Gastroesophageal sphincter (tissue), 4 donors: ENCODE results near the gene MOCS3. TPM values are rescaled to one million over a fixed set of nuclear protein-coding genes. Genes with fewer than 3 reads are reported as not detected.
"Not testable (repeated sequence)": the region's sequence is repeated elsewhere in the genome, so short reads cannot be mapped to it uniquely, and the experiment has no call there.

Experiments used
- ATAC-seq: fragments of 150-250 bp; one replicate; pipeline ENCODE4 v1.9.1; 2016; ENCODE audit warnings: mild to moderate bottlenecking, moderate library complexity
- H3K27ac ChIP-seq, 4 donors: fragments of 200-600 bp; sonication (generic) in 3 of 4; 1 replicate in 3 of 4; 2 replicates in 1 of 4; pipeline ENCODE4 v1.5.1; 2016 to 2019
- H3K27me3 ChIP-seq: fragments of 200-600 bp; sonication (generic); one replicate; pipeline ENCODE4 v1.5.1; 2019
- H3K36me3 ChIP-seq, 2 donors: fragments of 200-600 bp; sonication (generic); one replicate each; pipeline ENCODE4 v1.5.1; 2019; ENCODE audit warnings: control low read depth in 1 of 2
- H3K4me1 ChIP-seq, 3 donors: fragments of 200-600 bp; sonication (generic); 1 replicate in 2 of 3; 2 replicates in 1 of 3; pipeline ENCODE4 v1.5.1; 2016 to 2019; ENCODE audit warnings: control low read depth in 2 of 3
- H3K4me3 ChIP-seq, 2 donors: fragments of 200-600 bp; sonication (generic); one replicate each; pipeline ENCODE4 v1.5.1; 2019; ENCODE audit warnings: mild to moderate bottlenecking in 1 of 2, moderate library complexity in 1 of 2
- H3K9me3 ChIP-seq, 3 donors: fragments of 200-600 bp; sonication (generic); one replicate each; pipeline ENCODE4 v1.5.1; 2017 to 2019; ENCODE audit warnings: control low read depth in 2 of 3
- CTCF ChIP-seq, 4 experiments: fragments of 200-600 bp in 2 of 4; fragments of 450-650 bp in 2 of 4; sonication (generic) in 1 of 4; IDR thresholded peaks; one replicate each; pipeline ENCODE4 v1.5.1; 2017 to 2019; ENCODE audit warnings: antibody characterized with exemption in 4 of 4, mild to moderate bottlenecking in 2 of 4, moderate library complexity in 2 of 4
- EP300 ChIP-seq: sonication (generic); formaldehyde crosslinking; IDR thresholded peaks from one replicate; pipeline ENCODE4 v1.6.1; 2017; ENCODE audit warnings: antibody characterized with exemption, mild to moderate bottlenecking
- POLR2A ChIP-seq, 2 donors: fragments of 450-650 bp; IDR thresholded peaks; one replicate each; pipeline ENCODE4 v1.6.1; 2017; ENCODE audit warnings: antibody characterized with exemption in 2 of 2, mild to moderate bottlenecking in 2 of 2, moderate library complexity in 1 of 2
- POLR2AphosphoS5 ChIP-seq: sonication (generic); formaldehyde crosslinking; IDR thresholded peaks from one replicate; pipeline ENCODE4 v1.6.1; 2017; ENCODE audit warnings: antibody characterized with exemption
- WGBS, 2 donors: methylation state at CpG; one replicate each; pipeline ENCODE4 v1.1.5; 2018; ENCODE audit warnings: low coverage in 1 of 2; 5-methylcytosine and 5-hydroxymethylcytosine counted together
- total RNA-seq, 4 donors: library from RNA; depleted of rRNA; stranded (reverse); fragments of >200 nt; gene quantifications; one replicate each; pipeline ENCODE4 v1.1.0, GENCODE V29; 2016

Gene MOCS3
- total RNA-seq, 4 donors from 2014 or later, result 4.2 to 6.1 (median 5.4) TPM

- TF ChIP-seq POLR2AphosphoS5 (no peak), POLR2A (IDR thresholded peaks at IDR 0.05) (no peak), CTCF (IDR thresholded peaks at IDR 0.05) (no peak), EP300 (no peak)
- H3K4me1 ChIP-seq, result peaks cover 0 to 1% (median 0%) of the 10 kb centered on the region in 3 donors
- no peaks in the 10 kb centered on the region for H3K36me3 ChIP-seq
- no peaks in the 10 kb centered on the region for H3K9me3 ChIP-seq
- 94 to 96% methylated on average over 5 to 6 of the region's 10 CpGs for WGBS, 2 donors
- no peak overlapping the region for H3K4me3 ChIP-seq
- H3K27me3 ChIP-seq, result peaks cover 53% of the 10 kb centered on the region
- ATAC-seq, result no peak
- no peak overlapping the region for H3K27ac ChIP-seq
Measured at GRCh38 chr20:50975701-50976330, 17.2 kb downstream of the MOCS3 start.

GRCh38 chr20:50977066-50978021, 18.7 kb downstream of the MOCS3 start:
- no peak for ATAC-seq
- no peak overlapping the region for H3K27ac ChIP-seq
- H3K4me1 ChIP-seq, result peaks cover 0 to 8% (median 0%) of the 10 kb centered on the region in 3 donors
- no peak overlapping the region for H3K4me3 ChIP-seq
- peaks cover 67% of the 10 kb centered on the region for H3K27me3 ChIP-seq
- H3K36me3 ChIP-seq, result no peaks in the 10 kb centered on the region
- no peak for TF ChIP-seq POLR2AphosphoS5
- no peak for TF ChIP-seq POLR2A (IDR thresholded peaks at IDR 0.05)
- no peak for TF ChIP-seq CTCF (IDR thresholded peaks at IDR 0.05)
- no peak for TF ChIP-seq EP300
- no peaks in the 10 kb centered on the region for H3K9me3 ChIP-seq
- WGBS, 2 donors, result 33 to 52% methylated on average over 6 to 19 of the region's 20 CpGs

DNA sequence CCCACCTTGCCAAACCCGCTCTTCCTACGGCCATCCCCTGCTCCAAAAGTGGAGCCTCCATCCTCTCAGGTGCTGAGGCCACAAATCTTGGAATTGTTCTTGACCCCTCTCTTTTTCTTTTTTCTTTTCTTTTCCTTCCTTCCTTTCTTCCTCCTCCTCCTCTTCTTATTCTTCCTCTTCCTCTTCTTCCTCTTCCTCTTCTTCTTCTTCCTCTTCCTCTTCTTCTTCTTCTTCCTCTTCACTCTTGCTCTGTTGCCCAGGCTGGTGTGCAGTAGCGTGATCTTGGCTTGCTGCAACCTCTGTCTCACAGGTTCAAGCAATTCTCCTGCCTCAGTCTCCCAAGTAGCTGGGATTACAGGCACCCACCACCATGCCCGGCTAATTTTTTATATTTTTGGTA, 19.9 kb downstream of the MOCS3 start:
- H3K4me1 ChIP-seq, H3K36me3 ChIP-seq, H3K4me3 ChIP-seq, H3K9me3 ChIP-seq, ATAC-seq, H3K27ac ChIP-seq: not testable (repeated sequence)
- H3K27me3 ChIP-seq, result peaks cover 75% of the 10 kb centered on the region
- WGBS, 2 donors, result 84 to 100% methylated on average over 2 to 4 of the region's 4 CpGs

DNA sequence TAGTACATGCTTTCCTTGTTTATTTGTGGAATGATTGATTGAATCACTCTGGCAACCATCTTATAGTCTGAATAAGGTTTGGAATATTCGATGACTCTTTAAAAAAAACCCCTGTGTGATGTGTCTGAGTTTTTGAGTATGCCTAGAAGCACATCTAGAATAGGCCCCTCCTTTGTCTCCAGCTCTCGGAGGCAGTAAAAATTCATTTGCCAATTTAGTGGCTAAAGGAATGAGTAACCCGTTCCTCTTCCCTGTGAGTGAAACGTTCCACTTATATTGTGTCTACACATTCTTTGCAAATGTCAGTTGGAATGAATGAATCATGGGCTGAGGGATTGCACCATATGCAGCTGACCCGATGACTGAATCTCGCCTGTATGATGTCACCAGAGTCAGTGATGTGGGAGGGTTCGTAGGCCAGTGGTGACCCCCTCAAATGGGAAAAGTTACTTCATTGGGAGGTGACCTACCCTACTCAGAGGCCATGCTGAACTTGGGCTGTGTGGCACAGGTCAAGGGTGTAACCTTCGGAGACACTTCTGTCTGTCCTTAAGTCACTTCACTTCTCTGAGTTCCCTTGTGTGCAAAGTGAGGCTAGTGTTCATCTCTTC, 21.6 kb downstream of the MOCS3 start:
- 5 to 41% methylated on average over 4 to 5 of the region's 8 CpGs for WGBS, 2 donors
- no peaks in the 10 kb centered on the region for H3K36me3 ChIP-seq
- H3K9me3 ChIP-seq, result no peaks in the 10 kb centered on the region
- H3K4me3 ChIP-seq, result no peak overlapping the region
- H3K27me3 ChIP-seq, result peaks cover 92% of the 10 kb centered on the region
- peaks cover 0 to 8% (median 0%) of the 10 kb centered on the region in 3 donors for H3K4me1 ChIP-seq
- TF ChIP-seq POLR2AphosphoS5 (peak; percentile 83), EP300 (no peak)
- H3K27ac ChIP-seq, result peak overlapping the region in 2 of 4 donors; percentile 24 to 50
- ATAC-seq, result peak; percentile 75

DNA sequence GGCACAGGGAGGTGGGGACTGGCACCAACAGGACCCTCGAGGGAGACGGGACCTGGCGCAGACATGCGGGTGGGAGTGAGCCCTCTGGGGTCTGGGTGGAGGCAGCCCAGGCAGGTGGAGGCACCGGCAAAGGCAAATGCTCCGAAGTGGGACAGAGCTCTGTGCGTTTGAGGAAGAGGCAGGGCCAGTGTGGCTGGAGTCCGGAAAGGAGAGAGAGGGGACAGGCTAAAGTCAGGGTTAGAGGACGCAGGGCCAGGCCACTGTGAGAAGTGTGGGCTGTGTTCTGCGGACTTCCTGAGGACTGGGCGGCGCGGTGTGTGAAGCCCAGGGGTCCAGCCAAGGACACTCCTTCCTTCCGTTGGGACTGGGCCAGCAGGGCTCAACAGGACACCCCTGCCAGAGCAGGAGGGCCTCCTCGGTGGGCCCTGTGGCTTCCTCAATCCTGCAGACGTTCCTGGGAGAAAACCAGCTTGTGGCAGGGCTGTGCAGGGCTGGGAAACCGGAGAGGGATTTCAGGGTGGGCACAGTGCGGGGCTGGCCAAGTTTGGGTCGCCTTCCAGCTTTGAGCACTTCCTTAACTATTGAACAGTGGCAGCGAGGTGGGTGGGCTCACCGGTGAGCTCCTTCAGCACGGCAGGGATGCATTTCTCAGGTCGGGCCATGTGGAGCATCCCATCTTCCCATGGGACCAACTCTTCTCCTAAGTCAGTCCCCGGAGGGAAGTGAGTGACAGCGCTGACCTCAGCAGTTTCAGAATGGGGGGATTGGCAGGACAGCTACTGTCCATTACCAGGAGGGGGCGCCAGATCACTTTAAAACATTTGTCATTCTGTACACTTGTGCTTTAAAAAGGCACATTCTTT, 22.5 kb downstream of the MOCS3 start:
- Histone ChIP-seq H3K4me3 (no peak overlapping the region), H3K27me3 (peaks cover 93% of the 10 kb centered on the region), H3K9me3 (no peaks in the 10 kb centered on the region), H3K4me1 (peaks cover 0 to 8% (median 0%) of the 10 kb centered on the region in 3 donors), H3K36me3 (no peaks in the 10 kb centered on the region), H3K27ac (peak overlapping the region in 2 of 4 donors; percentile 24 to 50)
- peak in 3 of 4 experiments; percentile 47 to 74 (median 57) for TF ChIP-seq CTCF (IDR thresholded peaks at IDR 0.05)
- no peak for TF ChIP-seq POLR2A (IDR thresholded peaks at IDR 0.05)
- WGBS, 2 donors, result 46 to 80% methylated on average over 11 to 13 of the region's 26 CpGs
- no peak for ATAC-seq
